Activated CD8-positive, alpha-beta T cell treated with anti-CD3 and anti-CD28 coated beads for 36 hours (primary cell): ENCODE measurements around the gene PLA2G2F. TPM values are rescaled to one million over a fixed set of nuclear protein-coding genes. Genes with fewer than 3 reads are reported as not detected.

Experiments
- ATAC-seq: fragments of 200-7000 bp; cut with Tn5 transposase; one replicate; pipeline ENCODE4 v1.10.0; 2021; ENCODE audit warnings: mild to moderate bottlenecking, moderate library complexity
- CTCF ChIA-PET: fragments of 350-600 bp; sonication (Branson Sonifier 250); formaldehyde crosslinking; loops from one replicate; lab custom pipeline; 2021; ENCODE audit warnings: antibody characterized with exemption; lab: Charles Lee
- POLR2A ChIA-PET: fragments of 350-600 bp; sonication (Branson Sonifier 250); formaldehyde crosslinking; loops from one replicate; lab custom pipeline; 2021; ENCODE audit warnings: antibody characterized with exemption; lab: Charles Lee
- DNase-seq: peaks from one replicate; pipeline ENCODE4 v3.0.0-alpha.2; 2020
- H3K27ac Mint-ChIP-seq: one replicate; pipeline ENCODE4 v1.8.0; 2021; ENCODE audit warnings: mild to moderate bottlenecking, mixed read lengths
- H3K27me3 Mint-ChIP-seq: one replicate; pipeline ENCODE4 v1.8.0; 2021; ENCODE audit warnings: mixed read lengths
- H3K36me3 Mint-ChIP-seq: one replicate; pipeline ENCODE4 v1.8.0; 2021; ENCODE audit warnings: low read depth, mixed read lengths
- H3K4me1 Mint-ChIP-seq: one replicate; pipeline ENCODE4 v1.8.0; 2021; ENCODE audit warnings: low read depth, mixed read lengths
- H3K4me3 Mint-ChIP-seq: one replicate; pipeline ENCODE4 v1.8.0; 2021; ENCODE audit warnings: mild to moderate bottlenecking, moderate library complexity, mixed read lengths
- H3K9me3 Mint-ChIP-seq: one replicate; pipeline ENCODE4 v1.8.0; 2021; ENCODE audit warnings: mixed read lengths
- intact Hi-C: fragments of 100-400 bp; cut with micrococcal nuclease; formaldehyde crosslinking; loops from one replicate; pipeline ENCODE4 v1.10.0; 2022
- total RNA-seq, 2 experiments: library from RNA; stranded (reverse); gene quantifications; one replicate each; pipeline ENCODE4 v1.2.3, GENCODE V29; 2021
- TF ChIP-seq, protein P1 (sequence below): fragments of 200-600 bp; IDR thresholded peaks from one replicate; pipeline ENCODE4 v1.8.0; 2022; ENCODE audit warnings: antibody characterized with exemption, mild to moderate bottlenecking

The PLA2G2F gene
- total RNA-seq, 2 experiments from 2014 or later, result not detected

DNA sequence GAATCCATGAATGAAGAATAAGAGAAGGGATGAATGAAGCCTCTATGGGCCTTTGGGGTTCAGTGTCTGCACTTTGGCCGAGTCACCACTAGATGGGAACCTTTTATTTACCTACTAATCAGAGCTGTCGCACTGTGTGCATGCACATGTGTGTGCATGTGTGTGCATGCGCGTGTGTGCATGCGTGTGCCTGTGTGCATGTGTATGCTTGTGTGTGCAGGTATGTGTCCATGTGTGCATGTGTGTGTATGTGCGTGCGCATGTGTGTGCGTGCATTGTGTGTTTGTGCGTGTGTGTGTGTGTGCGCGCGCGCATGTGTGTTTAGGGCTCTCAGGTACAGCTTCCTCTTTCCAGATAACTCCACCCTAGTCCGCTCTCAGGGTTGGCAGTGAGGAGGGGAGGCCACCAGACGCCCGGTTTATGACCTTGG is 26.4 kb downstream of the PLA2G2F start:
- peaks cover 7% of the 10 kb centered on the region for H3K36me3 Mint-ChIP-seq
- intact Hi-C loops, result no loop called here
- DNase-seq (peak; percentile 46), ATAC-seq (peak; percentile 62)
- no peak overlapping the region for H3K27ac Mint-ChIP-seq
- ChIA-PET POLR2A (interaction anchor here (1.3 kb wide), 1 partner anchor 18 kb away, joined by 3 read pairs; no protein-coding TSS in a partner anchor), CTCF (interaction anchor here (0.8 to 6.4 kb wide), 10 partner anchors 9 to 283 kb away, joined by 3 to 57 read pairs (median 4); no protein-coding TSS in a partner anchor)
- H3K4me1 Mint-ChIP-seq, result no peaks in the 10 kb centered on the region
- peaks cover 31% of the 10 kb centered on the region for H3K9me3 Mint-ChIP-seq
- TF ChIP-seq, protein P1, sequence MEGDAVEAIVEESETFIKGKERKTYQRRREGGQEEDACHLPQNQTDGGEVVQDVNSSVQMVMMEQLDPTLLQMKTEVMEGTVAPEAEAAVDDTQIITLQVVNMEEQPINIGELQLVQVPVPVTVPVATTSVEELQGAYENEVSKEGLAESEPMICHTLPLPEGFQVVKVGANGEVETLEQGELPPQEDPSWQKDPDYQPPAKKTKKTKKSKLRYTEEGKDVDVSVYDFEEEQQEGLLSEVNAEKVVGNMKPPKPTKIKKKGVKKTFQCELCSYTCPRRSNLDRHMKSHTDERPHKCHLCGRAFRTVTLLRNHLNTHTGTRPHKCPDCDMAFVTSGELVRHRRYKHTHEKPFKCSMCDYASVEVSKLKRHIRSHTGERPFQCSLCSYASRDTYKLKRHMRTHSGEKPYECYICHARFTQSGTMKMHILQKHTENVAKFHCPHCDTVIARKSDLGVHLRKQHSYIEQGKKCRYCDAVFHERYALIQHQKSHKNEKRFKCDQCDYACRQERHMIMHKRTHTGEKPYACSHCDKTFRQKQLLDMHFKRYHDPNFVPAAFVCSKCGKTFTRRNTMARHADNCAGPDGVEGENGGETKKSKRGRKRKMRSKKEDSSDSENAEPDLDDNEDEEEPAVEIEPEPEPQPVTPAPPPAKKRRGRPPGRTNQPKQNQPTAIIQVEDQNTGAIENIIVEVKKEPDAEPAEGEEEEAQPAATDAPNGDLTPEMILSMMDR, result peak; percentile 39
- no peak overlapping the region for H3K4me3 Mint-ChIP-seq
- peaks cover 2% of the 10 kb centered on the region for H3K27me3 Mint-ChIP-seq

GRCh38 chr1:20166051-20166450 is 26.9 kb downstream of the PLA2G2F start:
- ChIA-PET POLR2A (interaction anchor here (1.3 kb wide), 1 partner anchor 17 kb away, joined by 3 read pairs; no protein-coding TSS in a partner anchor), CTCF (interaction anchor here (0.8 to 6.4 kb wide), 9 partner anchors 9 to 106 kb away, joined by 3 to 57 read pairs (median 4); no protein-coding TSS in a partner anchor)
- Mint-ChIP-seq H3K4me3 (no peak overlapping the region), H3K27me3 (peaks cover 2% of the 10 kb centered on the region), H3K36me3 (peaks cover 5% of the 10 kb centered on the region), H3K9me3 (peaks cover 26% of the 10 kb centered on the region), H3K27ac (no peak overlapping the region), H3K4me1 (peaks cover under 1% of the 10 kb centered on the region)
- TF ChIP-seq, protein P1, result no peak
- DNase-seq, result no peak
- intact Hi-C loops, result no loop called here
- no peak for ATAC-seq

- POLR2A ChIA-PET, result no interaction called here
- no peak for ATAC-seq
- Mint-ChIP-seq H3K9me3 (peaks cover 20% of the 10 kb centered on the region), H3K4me1 (peaks cover 8% of the 10 kb centered on the region), H3K4me3 (no peak overlapping the region), H3K36me3 (peaks cover 5% of the 10 kb centered on the region), H3K27me3 (peaks cover 2% of the 10 kb centered on the region), H3K27ac (no peak overlapping the region)
- no peak for DNase-seq
- intact Hi-C loops, result no loop called here
- TF ChIP-seq, protein P1, result no peak
- CTCF ChIA-PET, result interaction anchor here (1.6 to 6.4 kb wide), 2 partner anchors 14 to 28 kb away, joined by 4 to 57 read pairs; no protein-coding TSS in a partner anchor
Measured at GRCh38 chr1:20167126-20167525, 28.0 kb downstream of the PLA2G2F start.

DNA sequence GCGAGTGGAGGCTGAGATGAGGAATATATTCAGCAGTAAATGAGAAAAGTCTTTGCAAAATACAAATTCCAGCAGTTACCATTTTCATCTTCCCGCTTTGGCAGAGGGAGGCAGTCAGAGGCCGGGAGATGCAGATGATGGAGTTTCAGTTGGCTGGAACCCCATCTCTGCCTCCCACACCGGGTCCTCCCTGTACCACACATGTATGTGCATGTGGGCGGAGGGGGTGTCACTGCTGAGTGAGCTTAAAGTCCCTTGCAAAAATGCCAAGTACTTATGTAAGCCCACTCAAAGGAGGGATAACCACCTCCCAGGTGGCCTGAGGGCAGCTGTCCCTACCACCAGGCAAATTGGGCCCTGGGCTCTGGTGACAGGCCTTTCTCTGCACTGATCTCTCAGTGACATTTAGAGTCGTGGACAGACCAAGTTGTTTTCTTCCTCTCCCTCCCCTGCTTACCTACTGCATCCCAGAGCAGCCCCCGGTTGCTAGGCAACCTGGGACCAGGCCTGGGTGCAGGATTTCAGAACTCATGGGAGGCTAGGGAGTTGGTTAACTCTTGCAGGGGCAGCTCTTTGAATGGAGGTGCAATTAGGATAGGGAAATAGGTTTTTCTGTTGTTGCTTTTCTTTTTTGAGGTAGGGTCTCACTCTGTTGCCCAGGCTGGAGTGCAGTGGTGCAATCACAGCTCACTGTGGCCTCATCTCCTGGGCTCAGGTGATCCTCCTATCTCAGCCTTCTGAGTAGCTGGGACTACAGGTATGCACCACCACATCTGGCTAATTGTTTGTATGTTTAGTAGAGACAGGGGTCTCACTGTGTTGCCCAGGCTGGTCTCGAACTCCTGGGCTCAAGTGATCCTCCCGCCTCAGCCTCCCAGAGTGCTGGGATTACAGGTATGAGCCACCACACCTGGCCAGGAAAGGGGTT is 29.7 kb downstream of the PLA2G2F start:
- POLR2A ChIA-PET, result interaction anchor here (0.6 kb wide), 1 partner anchor 18 kb away, joined by 3 read pairs; no protein-coding TSS in a partner anchor
- Mint-ChIP-seq H3K4me3 (no peak overlapping the region), H3K36me3 (no peaks in the 10 kb centered on the region), H3K9me3 (peaks cover 9% of the 10 kb centered on the region), H3K27me3 (peaks cover 2% of the 10 kb centered on the region), H3K27ac (no peak overlapping the region), H3K4me1 (peaks cover 10% of the 10 kb centered on the region)
- CTCF ChIA-PET, result interaction anchor here (1.2 to 1.6 kb wide), 3 partner anchors 12 to 26 kb away, joined by 3 to 7 read pairs (median 5); no protein-coding TSS in a partner anchor
- TF ChIP-seq, protein P1, result no peak
- intact Hi-C loops, result no loop called here
- ATAC-seq, result no peak
- no peak for DNase-seq
